Activated CD4-positive, alpha-beta T cell treated with anti-CD3 and anti-CD28 coated beads for 1 hour (primary cell): ENCODE results near the gene TCF25.
"Not testable (repeated sequence)": the region's sequence is repeated elsewhere in the genome, so short reads cannot be mapped to it uniquely, and the experiment has no call there.

Experiments
- DNase-seq: peaks from one replicate; pipeline ENCODE4 v3.0.0-alpha.2; 2020

Gene TCF25

GRCh38 chr16:89921702-89922476, 48.5 kb downstream of the TCF25 start:
- no peak for DNase-seq

- DNase-seq = no peak
Observed at GRCh38 chr16:89922477-89922883, 49.1 kb downstream of the TCF25 start.

GRCh38 chr16:89922884-89923639, 49.7 kb downstream of the TCF25 start, which contains the start of gene TUBB3:
Gene TUBB3 (plus strand): TSS chr16:89923342. CDS start chr16:89923402, 60 bp downstream.
- no peak for DNase-seq

- no peak for DNase-seq
Observed at GRCh38 chr16:89923640-89924296, 50.4 kb downstream of the TCF25 start.

GRCh38 chr16:89924297-89924924, 51.0 kb downstream of the TCF25 start:
- DNase-seq = no peak

GRCh38 chr16:89924925-89925307, 51.5 kb downstream of the TCF25 start:
- DNase-seq = no peak

GRCh38 chr16:89925596-89926079, 52.2 kb downstream of the TCF25 start:
- DNase-seq = no peak

- no peak for DNase-seq
Observed at GRCh38 chr16:89931305-89931896, 58.0 kb downstream of the TCF25 start.

GRCh38 chr16:89931964-89932363, 58.6 kb downstream of the TCF25 start:
- no peak for DNase-seq

- DNase-seq = not testable (repeated sequence)
Observed at GRCh38 chr16:89934019-89934418, 60.6 kb downstream of the TCF25 start.

- no peak for DNase-seq
Observed at GRCh38 chr16:89934611-89935553, 61.5 kb downstream of the TCF25 start.

- not testable (repeated sequence) for DNase-seq
Observed at GRCh38 chr16:89935620-89936019, 62.2 kb downstream of the TCF25 start.

- no peak for DNase-seq
Observed at GRCh38 chr16:89936034-89936433, 62.6 kb downstream of the TCF25 start.

- DNase-seq = no peak
Observed at GRCh38 chr16:89936508-89936907, 63.1 kb downstream of the TCF25 start.

GRCh38 chr16:89936981-89937380, 63.6 kb downstream of the TCF25 start:
- no peak for DNase-seq

GRCh38 chr16:89938175-89938885, 64.9 kb downstream of the TCF25 start:
- DNase-seq = no peak

GRCh38 chr16:89944773-89945172, 71.4 kb downstream of the TCF25 start:
- no peak for DNase-seq

- no peak for DNase-seq
Observed at GRCh38 chr16:89945654-89946053, 72.3 kb downstream of the TCF25 start.

- DNase-seq = no peak
Observed at GRCh38 chr16:89946515-89946914, 73.1 kb downstream of the TCF25 start.

GRCh38 chr16:89949121-89949742, 75.8 kb downstream of the TCF25 start:
- DNase-seq = no peak
